Measurements from ENCODE around the gene NAT9. TPM values are rescaled to one million over a fixed set of nuclear protein-coding genes. Genes with fewer than 3 reads are reported as not detected.

The NAT9 gene
- total RNA-seq, 1 donor from 2014 or later: 29.2 TPM

DNA sequence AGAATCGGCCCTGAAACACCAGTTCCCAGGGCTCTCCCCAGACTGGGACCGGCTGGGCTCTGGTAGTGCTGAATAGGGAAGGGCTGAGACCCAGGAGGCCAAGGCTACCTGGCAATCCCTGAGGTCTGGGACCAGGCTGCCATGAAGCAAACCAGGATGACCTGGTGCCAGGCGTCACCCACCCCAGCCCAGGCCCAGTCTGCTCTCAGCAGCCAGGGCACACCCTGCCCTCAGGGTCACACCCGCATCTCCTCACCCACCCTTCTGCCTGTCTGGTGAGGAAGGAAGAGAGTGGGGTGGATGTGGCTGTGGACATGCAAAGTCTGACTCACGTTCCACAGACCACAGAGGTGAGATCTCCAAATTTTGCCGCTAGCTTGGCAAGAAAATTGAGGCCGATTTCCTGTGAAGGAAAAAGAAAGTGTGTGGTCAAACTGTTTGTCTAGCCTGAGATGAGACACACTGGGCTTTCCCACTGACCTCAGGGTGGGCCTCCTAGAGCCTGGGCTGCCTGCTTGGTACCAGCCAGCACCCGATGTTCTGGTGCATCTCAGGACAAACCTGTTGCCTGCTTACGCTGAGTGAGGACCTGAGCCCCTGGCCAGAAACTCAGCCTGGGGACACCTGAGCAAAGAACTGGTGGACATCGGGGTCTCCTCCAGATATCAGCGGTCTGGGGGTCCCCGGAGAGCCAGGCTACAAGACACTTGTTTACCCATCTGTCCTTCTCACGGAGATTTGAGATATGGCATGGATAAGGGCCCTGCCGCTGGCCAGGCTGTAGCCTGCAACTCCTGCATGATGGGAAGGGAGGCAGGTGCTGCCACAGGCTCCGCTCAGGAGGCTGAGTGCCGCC is 45.4 kb downstream of the NAT9 start:
- no peak for DNase-seq (ENCODE audit: low read depth)

DNA sequence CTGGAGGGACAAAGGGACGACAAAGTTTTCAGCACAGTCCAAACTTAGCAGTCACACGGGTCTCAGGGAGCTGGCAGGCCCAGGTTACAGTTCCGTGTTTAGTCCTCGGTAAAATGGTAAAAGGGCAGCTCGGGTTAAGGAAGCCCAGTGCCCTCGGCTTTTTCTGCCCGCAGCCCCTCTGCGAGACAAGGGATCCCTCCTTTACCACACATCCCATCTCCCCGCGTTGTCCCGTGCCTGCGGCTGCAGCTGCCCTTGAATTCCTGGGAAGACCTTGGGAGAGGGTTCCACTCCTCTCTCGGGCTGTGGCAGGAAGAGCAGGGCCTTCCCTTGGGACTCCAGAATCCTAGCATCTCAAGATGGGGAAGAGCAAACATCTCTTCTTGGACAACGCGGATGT is 46.3 kb downstream of the NAT9 start:
- DNase-seq (ENCODE audit: low read depth): no peak

- DNase-seq (ENCODE audit: low read depth): no peak
Measured at GRCh38 chr17:74729368-74729767, 46.8 kb downstream of the NAT9 start.

DNA sequence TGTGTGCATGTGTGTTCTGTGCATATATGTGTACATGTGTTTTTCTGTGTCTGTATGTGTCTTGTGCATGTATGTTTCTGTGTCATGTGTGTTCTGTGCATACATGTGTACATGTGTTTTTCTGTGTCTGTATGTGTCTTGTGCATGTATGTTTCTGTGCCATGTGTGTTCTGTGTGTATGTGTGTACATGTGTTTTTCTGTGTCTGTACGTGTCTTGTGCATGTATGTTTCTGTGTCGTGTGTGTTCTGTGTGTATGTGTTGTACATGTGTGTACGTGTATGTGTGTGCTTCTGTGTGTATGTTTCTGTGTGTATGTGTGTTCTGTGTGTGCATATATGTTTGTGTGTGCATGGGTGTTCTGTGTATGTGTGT is 47.5 kb downstream of the NAT9 start:
- no peak for DNase-seq (ENCODE audit: low read depth)

DNA sequence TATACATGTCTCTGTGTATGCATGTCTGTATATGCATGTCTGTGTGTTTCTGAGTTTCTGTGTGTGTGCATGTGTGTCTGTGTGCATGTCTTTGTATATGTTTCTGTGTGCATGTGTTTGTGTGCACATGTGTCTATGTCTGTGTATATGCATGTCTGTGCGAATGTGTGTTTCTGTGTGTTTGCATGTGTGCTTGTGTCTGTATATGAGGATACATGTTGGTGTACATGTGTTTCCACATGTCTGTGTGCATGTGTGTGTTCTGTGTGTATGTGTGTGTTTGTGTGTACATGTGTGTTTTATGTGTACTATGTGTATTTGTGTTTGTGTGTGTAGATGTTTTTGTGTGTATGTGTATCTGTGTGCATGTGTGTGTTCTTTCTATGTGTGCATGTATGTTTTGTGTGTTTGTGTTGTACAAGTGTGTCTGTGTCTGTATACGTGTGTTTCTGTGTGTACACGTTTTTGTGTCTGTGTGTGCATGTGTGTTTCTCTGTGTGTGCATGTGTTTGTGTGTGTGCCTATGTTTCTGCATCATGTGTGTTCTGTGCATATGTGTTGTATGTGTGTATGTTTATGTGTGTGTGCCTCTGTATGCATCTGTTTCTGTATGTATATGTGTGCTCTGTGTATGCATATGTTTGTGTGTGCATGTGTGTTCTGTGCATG is 48.0 kb downstream of the NAT9 start:
- DNase-seq (ENCODE audit: low read depth): no peak

DNA sequence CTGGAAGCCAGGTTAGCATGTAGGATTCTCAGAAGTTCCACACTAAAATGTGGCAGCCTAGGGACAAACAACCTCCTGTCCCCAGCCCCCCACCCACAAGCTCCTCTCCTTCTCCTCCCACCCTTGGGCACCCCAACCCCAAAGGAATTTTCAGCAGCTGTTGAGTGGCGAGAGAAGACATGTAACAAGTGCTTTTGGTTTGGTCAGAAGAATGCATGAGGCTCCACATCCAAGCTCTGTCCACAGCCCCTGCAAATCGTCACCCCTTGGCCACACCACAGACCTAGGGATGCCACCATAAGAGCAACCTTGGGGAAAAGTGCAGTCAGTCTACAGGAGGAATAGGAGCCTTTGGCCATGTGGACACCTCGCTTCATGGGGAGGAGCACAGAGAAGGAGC is 51.0 kb downstream of the NAT9 start:
- no peak for DNase-seq (ENCODE audit: low read depth)

GRCh38 chr17:74723891-74724290 is 52.3 kb downstream of the NAT9 start:
- DNase-seq (ENCODE audit: low read depth): no peak

- DNase-seq (ENCODE audit: low read depth): no peak
Measured at GRCh38 chr17:74722782-74723181, 53.4 kb downstream of the NAT9 start.

Other genes starting within 250 kb of the NAT9 start
- not detected in 2 replicates for gene CD300LB, start 244.9 kb downstream of the NAT9 start, total RNA-seq
- gene CD300C, start 230.2 kb downstream of the NAT9 start, total RNA-seq: 0.05 TPM in 1 of 2 replicates, not detected in the other
- gene CD300H, start 208.8 kb downstream of the NAT9 start, total RNA-seq: not detected in 2 replicates
- not detected in 2 replicates for gene CD300LD, start 184.1 kb downstream of the NAT9 start, total RNA-seq
- not detected in 2 replicates for gene CD300E, start 152.6 kb downstream of the NAT9 start, total RNA-seq
- not detected in 2 replicates for gene CD300LF, start 63.4 kb downstream of the NAT9 start, total RNA-seq
- 0.20 and 0.52 TPM in 2 replicates for gene RAB37, start 39.1 kb downstream of the NAT9 start, total RNA-seq
- 28.6 and 61.1 TPM in 2 replicates for gene NHERF1, start 27.7 kb downstream of the NAT9 start, total RNA-seq
- 0.10 TPM in 1 of 2 replicates, not detected in the other for gene GRIN2C, start 83.5 kb upstream of the NAT9 start, total RNA-seq
- 30.6 and 31.3 TPM in 2 replicates for gene FDXR, start 96.6 kb upstream of the NAT9 start, total RNA-seq
- gene FADS6, start 117.3 kb upstream of the NAT9 start, total RNA-seq: not detected in 2 replicates
- gene USH1G, start 146.9 kb upstream of the NAT9 start, total RNA-seq: not detected in 2 replicates
- gene OTOP2, start 147.9 kb upstream of the NAT9 start, total RNA-seq: not detected in 2 replicates
- gene OTOP3, start 159.6 kb upstream of the NAT9 start, total RNA-seq: not detected in 2 replicates
- 3.9 and 6.9 TPM in 2 replicates for gene HID1, start 196.4 kb upstream of the NAT9 start, total RNA-seq
- 36.8 and 69.2 TPM in 2 replicates for gene CDR2L, start 211.3 kb upstream of the NAT9 start, total RNA-seq
- gene MRPL58, start 236.3 kb upstream of the NAT9 start, total RNA-seq: 19.9 and 40.8 TPM in 2 replicates